ENCODE results near the gene TDRD1. TPM values are rescaled to one million over a fixed set of nuclear protein-coding genes. Genes with fewer than 3 reads are reported as not detected.

TDRD1 gene
- total and polyA plus RNA-seq, 9 of the 15 experiments (the other 6 are each of a cell fraction or from before 2014, with no cell fraction given): not detected

- TF ChIP-seq SIX5 (IDR thresholded peaks at IDR 0.05; ENCODE audit: borderline replicate concordance in 1 of 2, insufficient read depth in 1 of 2, low read depth in 1 of 2, low read length in 2 of 2): no peak
- TF ChIP-seq SFPQ (IDR thresholded peaks at IDR 0.05; ENCODE audit: low read depth, low read length): no peak
- no peak for TF ChIP-seq ZFPM2 (CRISPR knock-in tag; IDR thresholded peaks at IDR 0.05)
- TF ChIP-seq MEF2D (tag; conservative IDR thresholded peaks at IDR 0.05; ENCODE audit: low read depth): no peak
- no peak for TF ChIP-seq TCF3 (CRISPR knock-in tag; IDR thresholded peaks at IDR 0.05)
- TF ChIP-seq PPARD (CRISPR knock-in tag; IDR thresholded peaks at IDR 0.05): no peak
- no peak for TF ChIP-seq CREB1 (IDR thresholded peaks at IDR 0.05)
- TF ChIP-seq CREB1 (CRISPR knock-in tag; IDR thresholded peaks at IDR 0.05): no peak
- no peak for TF ChIP-seq ETS1 (conservative IDR thresholded peaks at IDR 0.05; ENCODE audit: control insufficient read depth, low read depth, low read length)
- no peak for TF ChIP-seq PRPF4 (IDR thresholded peaks at IDR 0.05; ENCODE audit: insufficient read depth, low read depth, low read length, poor library complexity, severe bottlenecking)
- TF ChIP-seq ARID3A (IDR thresholded peaks at IDR 0.05; ENCODE audit: borderline replicate concordance, low read depth, low read length): no peak
- no peak overlapping the region for H2AFZ ChIP-seq (ENCODE audit: low read depth, low read length)
- no peaks in the 10 kb centered on the region for H4K20me1 ChIP-seq (replicated peaks; ENCODE audit: control insufficient read depth, insufficient read depth, low read length)
- ATAC-seq (no peak), DNase-seq (ENCODE audit: extremely low read depth in 1 of 4, low spot score in 3 of 4) (no peak), FAIRE-seq (no peak)
- intact Hi-C loops (cut with micrococcal nuclease) (no loop called here), in situ Hi-C loops (cut with MboI) (no loop called here)
- H3K79me2 ChIP-seq (ENCODE audit: control insufficient read depth, insufficient read depth, low read length): no peaks in the 10 kb centered on the region
- peaks cover 0 to 17% of the 10 kb centered on the region in 2 experiments; a peak in 2 of 5 replicates for H3K27me3 ChIP-seq (ENCODE audit: control insufficient read depth in 2 of 2, insufficient read depth in 2 of 2, low read length in 2 of 2)
- H3K9me3 ChIP-seq (replicated peaks; ENCODE audit: control insufficient read depth, insufficient read depth, low read depth, low read length): no peaks in the 10 kb centered on the region
- H3K4me2 ChIP-seq (ENCODE audit: insufficient read depth, low read length): no peak overlapping the region
- no peaks in the 10 kb centered on the region for H3K36me3 ChIP-seq (ENCODE audit: control insufficient read depth, insufficient read depth, low read length)
- H3K4me3 ChIP-seq: no peak overlapping the region
- H3K9ac ChIP-seq (ENCODE audit: insufficient read depth in 1 of 2, low read depth in 2 of 2, low read length in 2 of 2): no peak overlapping the region
- no peaks in the 10 kb centered on the region for H3K9me1 ChIP-seq (ENCODE audit: control insufficient read depth, insufficient read depth, low read length)
- H3K4me1 ChIP-seq (replicated peaks in 1 of 2; ENCODE audit: control insufficient read depth in 2 of 2, insufficient read depth in 2 of 2, low read length in 2 of 2): no peaks in the 10 kb centered on the region
- no TSS peak for BruUV-seq (replicated peaks)
- H3K27ac ChIP-seq (ENCODE audit: extremely low read depth, low read depth, low read length): no peak overlapping the region
- CTCF ChIA-PET (ENCODE audit: low intra/inter-chr PET ratio): no interaction called here
- WGBS (ENCODE audit: insufficient coverage, low coverage, missing lambda C conversion rate): 0% methylated on average over 1 of the region's 4 CpGs
- POLR2A ChIA-PET: no interaction called here
Measured at GRCh38 chr10:114278884-114279191, 99.7 kb downstream of the TDRD1 start.
